ENCODE data around the gene PLPPR1.

DNA sequence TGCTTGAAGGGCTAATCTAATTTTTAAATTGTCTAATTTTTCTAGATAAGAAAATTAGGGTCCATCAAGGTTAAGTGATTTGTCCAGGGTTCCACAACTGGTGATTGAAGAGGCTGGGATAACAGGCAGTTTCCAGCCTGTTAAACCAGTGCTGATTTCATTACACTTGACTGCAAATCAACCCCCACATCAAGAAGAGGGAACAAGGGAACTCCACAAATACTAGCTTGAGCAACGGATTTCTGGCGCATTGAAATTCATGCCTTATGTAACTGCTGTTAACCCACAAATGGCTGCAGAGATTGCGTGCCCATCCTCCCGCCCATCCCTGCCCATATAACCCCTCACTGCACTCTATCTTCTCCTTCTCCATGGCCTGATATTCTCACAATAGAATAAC is 10.0 kb downstream of the PLPPR1 start:
- TF ChIP-seq, protein P1, sequence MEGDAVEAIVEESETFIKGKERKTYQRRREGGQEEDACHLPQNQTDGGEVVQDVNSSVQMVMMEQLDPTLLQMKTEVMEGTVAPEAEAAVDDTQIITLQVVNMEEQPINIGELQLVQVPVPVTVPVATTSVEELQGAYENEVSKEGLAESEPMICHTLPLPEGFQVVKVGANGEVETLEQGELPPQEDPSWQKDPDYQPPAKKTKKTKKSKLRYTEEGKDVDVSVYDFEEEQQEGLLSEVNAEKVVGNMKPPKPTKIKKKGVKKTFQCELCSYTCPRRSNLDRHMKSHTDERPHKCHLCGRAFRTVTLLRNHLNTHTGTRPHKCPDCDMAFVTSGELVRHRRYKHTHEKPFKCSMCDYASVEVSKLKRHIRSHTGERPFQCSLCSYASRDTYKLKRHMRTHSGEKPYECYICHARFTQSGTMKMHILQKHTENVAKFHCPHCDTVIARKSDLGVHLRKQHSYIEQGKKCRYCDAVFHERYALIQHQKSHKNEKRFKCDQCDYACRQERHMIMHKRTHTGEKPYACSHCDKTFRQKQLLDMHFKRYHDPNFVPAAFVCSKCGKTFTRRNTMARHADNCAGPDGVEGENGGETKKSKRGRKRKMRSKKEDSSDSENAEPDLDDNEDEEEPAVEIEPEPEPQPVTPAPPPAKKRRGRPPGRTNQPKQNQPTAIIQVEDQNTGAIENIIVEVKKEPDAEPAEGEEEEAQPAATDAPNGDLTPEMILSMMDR (IDR thresholded peaks at IDR 0.05; ENCODE audit: insufficient read depth, low read length, poor library complexity, severe bottlenecking): no peak
- TF ChIP-seq EZH2phosphoT487 (conservative IDR thresholded peaks at IDR 0.05; ENCODE audit: low read length): no peak

Data from SU-DHL-6 (cell line).